HG02943 (cell line): ENCODE results near the gene PAXIP1.
"Not testable (repeated sequence)": the region's sequence is repeated elsewhere in the genome, so short reads cannot be mapped to it uniquely, and the experiment has no call there.

ENCODE experiments used
- ATAC-seq: cut with Tn5 transposase; IDR thresholded peaks from one replicate; pipeline ENCODE4 v1.9.1; 2021; ENCODE audit warnings: mild to moderate bottlenecking, low read depth, moderate library complexity; ENCODE audit not compliant: unreplicated experiment

Gene PAXIP1

GRCh38 chr7:154950960-154951359 lies 52.0 kb downstream of the PAXIP1 start:
- no peak for ATAC-seq

- no peak for ATAC-seq
These were observed 55.3 kb downstream of the PAXIP1 start for GRCh38 chr7:154947604-154948003.

- ATAC-seq, result no peak
These were observed 56.8 kb downstream of the PAXIP1 start for GRCh38 chr7:154946166-154946565.

GRCh38 chr7:154943906-154944305 lies 59.0 kb downstream of the PAXIP1 start:
- no peak for ATAC-seq

- no peak for ATAC-seq
These were observed 60.2 kb downstream of the PAXIP1 start for GRCh38 chr7:154942691-154943090.

- no peak for ATAC-seq
These were observed 65.1 kb downstream of the PAXIP1 start for GRCh38 chr7:154937837-154938236.

- not testable (repeated sequence) for ATAC-seq
These were observed 68.5 kb downstream of the PAXIP1 start for GRCh38 chr7:154934353-154934952.

GRCh38 chr7:154931906-154932305 lies 71.0 kb downstream of the PAXIP1 start:
- ATAC-seq, result no peak

- no peak for ATAC-seq
These were observed 73.8 kb downstream of the PAXIP1 start for GRCh38 chr7:154929006-154929726.

- ATAC-seq, result peak; percentile 73
These were observed 74.6 kb downstream of the PAXIP1 start for GRCh38 chr7:154928136-154929005.

GRCh38 chr7:154927624-154928125 lies 75.2 kb downstream of the PAXIP1 start:
- peak; percentile 48 for ATAC-seq

GRCh38 chr7:154922472-154922871 lies 80.5 kb downstream of the PAXIP1 start:
- not testable (repeated sequence) for ATAC-seq

- ATAC-seq, result no peak
These were observed 83.3 kb downstream of the PAXIP1 start for GRCh38 chr7:154919344-154920225.

GRCh38 chr7:154918741-154919140 lies 84.2 kb downstream of the PAXIP1 start:
- no peak for ATAC-seq

GRCh38 chr7:154918266-154918665 lies 84.7 kb downstream of the PAXIP1 start:
- ATAC-seq, result no peak

- no peak for ATAC-seq
These were observed 85.1 kb downstream of the PAXIP1 start for GRCh38 chr7:154917808-154918160.

- ATAC-seq, result no peak
These were observed 85.8 kb downstream of the PAXIP1 start for GRCh38 chr7:154916856-154917807.

GRCh38 chr7:154916381-154916780 lies 86.5 kb downstream of the PAXIP1 start:
- ATAC-seq, result no peak

GRCh38 chr7:154915600-154915999 lies 87.3 kb downstream of the PAXIP1 start:
- ATAC-seq, result no peak
